Stimulated activated CD4-positive, alpha-beta T cell treated with anti-CD3 and anti-CD28 coated beads, Interleukin-12 subunit alpha, Interleukin-12 subunit beta, amount 100 ng/mL, for 48 hours (primary cell): ENCODE measurements around the gene ACBD3.
"Not testable (repeated sequence)": the region's sequence is repeated elsewhere in the genome, so short reads cannot be mapped to it uniquely, and the experiment has no call there.

Source experiments
- DNase-seq, 3 donors: peaks; one replicate each; pipeline ENCODE4 v3.0.0-alpha.2; 2020; ENCODE audit warnings: low read depth in 2 of 3, low spot score in 1 of 3

The ACBD3 gene

GRCh38 chr1:226186124-226187018, at the start of gene ACBD3:
Gene ACBD3 (minus strand): TSS chr1:226186741. CDS start chr1:226186675, 66 bp downstream.
- DNase-seq = peak; percentile 68 to 78 (median 72)

- no peak for DNase-seq
Observed at GRCh38 chr1:226233806-226234205, 47.3 kb upstream of the ACBD3 start.

GRCh38 chr1:226233293-226233692, 46.8 kb upstream of the ACBD3 start:
- DNase-seq = no peak

- no peak for DNase-seq
Observed at GRCh38 chr1:226226601-226227000, 40.1 kb upstream of the ACBD3 start.

GRCh38 chr1:226223786-226224244, 37.3 kb upstream of the ACBD3 start:
- peak in 1 of 3 donors; percentile 8 for DNase-seq

GRCh38 chr1:226223157-226223785, 36.7 kb upstream of the ACBD3 start, which contains the start of gene MIXL1:
Gene MIXL1 (plus strand): TSS chr1:226223664. CDS start chr1:226223682, 18 bp downstream.
- DNase-seq = no peak

- no peak for DNase-seq
Observed at GRCh38 chr1:226222686-226223085, 36.1 kb upstream of the ACBD3 start.

GRCh38 chr1:226220473-226221189, 34.1 kb upstream of the ACBD3 start:
- DNase-seq = no peak

- DNase-seq = no peak
Observed at GRCh38 chr1:226217273-226217672, 30.7 kb upstream of the ACBD3 start.

GRCh38 chr1:226216056-226216455, 29.5 kb upstream of the ACBD3 start:
- DNase-seq = no peak

GRCh38 chr1:226215239-226215638, 28.7 kb upstream of the ACBD3 start:
- no peak for DNase-seq

- DNase-seq = no peak
Observed at GRCh38 chr1:226212545-226212944, 26.0 kb upstream of the ACBD3 start.

- DNase-seq = no peak
Observed at GRCh38 chr1:226211181-226211821, 24.8 kb upstream of the ACBD3 start.

- DNase-seq = no peak
Observed at GRCh38 chr1:226210571-226211176, 24.1 kb upstream of the ACBD3 start.

GRCh38 chr1:226209307-226210059, 22.9 kb upstream of the ACBD3 start:
- no peak for DNase-seq

- DNase-seq = no peak
Observed at GRCh38 chr1:226207048-226207447, 20.5 kb upstream of the ACBD3 start.

GRCh38 chr1:226204198-226204597, 17.7 kb upstream of the ACBD3 start:
- no peak for DNase-seq

- no peak for DNase-seq
Observed at GRCh38 chr1:226203655-226204054, 17.1 kb upstream of the ACBD3 start.

GRCh38 chr1:226203240-226203639, 16.7 kb upstream of the ACBD3 start:
- DNase-seq = no peak

- DNase-seq = not testable (repeated sequence)
Observed at GRCh38 chr1:226202666-226203065, 16.1 kb upstream of the ACBD3 start.
